ENCODE measurements around the gene SOCS6. TPM values are rescaled to one million over a fixed set of nuclear protein-coding genes. Genes with fewer than 3 reads are reported as not detected.

SOCS6 gene
- total RNA-seq, 6 experiments from 2014 or later: 26.4 to 35.3 (median 30.7) TPM

DNA sequence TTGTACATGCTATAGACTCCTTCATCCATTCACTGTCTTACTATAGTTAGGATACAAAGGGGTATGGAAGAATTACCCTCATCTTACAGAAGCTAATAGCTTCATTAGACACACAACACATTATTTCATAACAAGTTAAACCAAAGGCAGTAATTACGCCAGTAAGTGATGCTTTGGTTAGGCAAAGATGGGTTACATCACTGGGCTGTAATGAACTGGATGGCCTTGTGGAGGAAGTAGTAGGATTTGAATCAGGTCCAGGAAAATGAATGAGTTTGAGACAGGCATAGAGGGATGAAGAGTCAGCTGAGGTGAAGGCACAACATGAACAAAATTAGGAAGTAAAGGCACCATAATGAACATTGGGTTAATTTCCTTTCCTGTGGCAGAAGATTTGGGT is 80.1 kb downstream of the SOCS6 start:
- no peak overlapping the region for H3K27ac Mint-ChIP-seq
- H3K9me3 Mint-ChIP-seq: peaks cover 3% of the 10 kb centered on the region; the same call in 1 of the 2 replicates
- H3K4me1 Mint-ChIP-seq (ENCODE audit: low read depth): peaks cover 87% of the 10 kb centered on the region
- 0 out of 2 replicates have a peak, but pooled peaks cover 4% of the 10 kb centered on the region for H3K36me3 Mint-ChIP-seq (ENCODE audit: low read depth)
- TF ChIP-seq, protein P1, sequence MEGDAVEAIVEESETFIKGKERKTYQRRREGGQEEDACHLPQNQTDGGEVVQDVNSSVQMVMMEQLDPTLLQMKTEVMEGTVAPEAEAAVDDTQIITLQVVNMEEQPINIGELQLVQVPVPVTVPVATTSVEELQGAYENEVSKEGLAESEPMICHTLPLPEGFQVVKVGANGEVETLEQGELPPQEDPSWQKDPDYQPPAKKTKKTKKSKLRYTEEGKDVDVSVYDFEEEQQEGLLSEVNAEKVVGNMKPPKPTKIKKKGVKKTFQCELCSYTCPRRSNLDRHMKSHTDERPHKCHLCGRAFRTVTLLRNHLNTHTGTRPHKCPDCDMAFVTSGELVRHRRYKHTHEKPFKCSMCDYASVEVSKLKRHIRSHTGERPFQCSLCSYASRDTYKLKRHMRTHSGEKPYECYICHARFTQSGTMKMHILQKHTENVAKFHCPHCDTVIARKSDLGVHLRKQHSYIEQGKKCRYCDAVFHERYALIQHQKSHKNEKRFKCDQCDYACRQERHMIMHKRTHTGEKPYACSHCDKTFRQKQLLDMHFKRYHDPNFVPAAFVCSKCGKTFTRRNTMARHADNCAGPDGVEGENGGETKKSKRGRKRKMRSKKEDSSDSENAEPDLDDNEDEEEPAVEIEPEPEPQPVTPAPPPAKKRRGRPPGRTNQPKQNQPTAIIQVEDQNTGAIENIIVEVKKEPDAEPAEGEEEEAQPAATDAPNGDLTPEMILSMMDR (IDR thresholded peaks at IDR 0.05): no peak
- H3K4me3 Mint-ChIP-seq: no peak overlapping the region
- H3K27me3 Mint-ChIP-seq (ENCODE audit: insufficient read depth): no peaks in the 10 kb centered on the region; the same call in 1 of the 2 replicates
- DNase-seq: no peak

DNA sequence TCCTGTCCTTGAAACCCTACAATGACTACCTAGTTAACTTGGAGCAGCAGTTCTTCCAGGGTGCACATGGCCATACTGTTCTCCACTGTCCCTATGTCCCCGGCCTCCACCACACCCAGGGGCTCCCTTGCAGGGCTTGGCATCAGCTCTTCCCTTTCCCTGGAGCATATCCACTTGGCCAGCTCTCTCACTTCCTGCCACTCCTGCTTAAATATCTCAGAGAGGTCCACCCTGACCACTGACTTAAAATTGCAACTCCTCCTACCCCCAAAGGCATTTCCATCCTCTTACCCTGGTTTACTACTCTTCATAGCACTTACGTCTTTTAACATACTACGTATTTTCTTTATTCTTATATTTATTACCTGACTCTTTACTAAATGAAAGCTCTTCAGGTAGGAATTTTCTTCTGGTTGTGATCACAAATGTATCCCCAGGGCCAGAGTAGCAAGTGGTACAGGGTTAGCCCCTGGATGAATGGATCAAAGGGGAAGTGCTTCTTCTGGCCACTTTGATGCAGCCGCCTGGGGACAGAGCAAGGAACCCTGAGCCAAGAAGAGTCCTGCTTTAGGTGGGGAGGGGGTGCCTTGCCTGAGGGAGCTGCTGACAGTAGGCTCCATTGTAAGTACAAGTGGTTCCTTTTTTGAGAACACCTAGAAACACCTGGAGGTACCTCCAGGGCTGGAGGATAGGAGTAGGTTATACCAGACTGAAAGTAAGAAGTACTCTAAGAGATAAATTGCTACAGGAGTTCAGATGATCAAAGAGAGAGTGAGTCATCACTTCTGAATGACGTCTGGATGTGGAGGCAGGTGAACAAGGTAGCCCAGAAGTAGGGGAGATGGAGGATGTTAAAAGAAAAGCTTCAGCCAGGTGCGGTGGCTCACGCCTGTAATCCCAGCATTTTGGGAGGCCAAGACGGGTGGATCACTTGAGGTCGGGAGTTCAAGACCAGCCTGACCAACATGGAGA is 82.2 kb downstream of the SOCS6 start:
- peaks cover 7% of the 10 kb centered on the region; the same call in 1 of the 2 replicates for H3K36me3 Mint-ChIP-seq (ENCODE audit: low read depth)
- H3K27me3 Mint-ChIP-seq (ENCODE audit: insufficient read depth): no peaks in the 10 kb centered on the region; the same call in 1 of the 2 replicates
- TF ChIP-seq, protein P1 (IDR thresholded peaks at IDR 0.05): no peak
- no peak overlapping the region; the same call in 1 of the 2 replicates for H3K4me3 Mint-ChIP-seq
- no peak for DNase-seq
- peak overlapping the region; percentile 55; the same call in 1 of the 2 replicates for H3K27ac Mint-ChIP-seq
- peaks cover 3% of the 10 kb centered on the region; the same call in 1 of the 2 replicates for H3K9me3 Mint-ChIP-seq
- H3K4me1 Mint-ChIP-seq (ENCODE audit: low read depth): peaks cover 73% of the 10 kb centered on the region

GRCh38 chr18:70371908-70372307 is 83.1 kb downstream of the SOCS6 start:
- peaks cover 66% of the 10 kb centered on the region for H3K4me1 Mint-ChIP-seq (ENCODE audit: low read depth)

GRCh38 chr18:70372450-70373041 is 83.7 kb downstream of the SOCS6 start:
- Mint-ChIP-seq H3K4me1 (ENCODE audit: low read depth) (peaks cover 68% of the 10 kb centered on the region), H3K4me3 (peak overlapping the region; percentile 74), H3K27me3 (ENCODE audit: insufficient read depth) (no peaks in the 10 kb centered on the region; the same call in 1 of the 2 replicates), H3K27ac (peak overlapping the region; percentile 82), H3K36me3 (ENCODE audit: low read depth) (peaks cover 11% of the 10 kb centered on the region; the same call in 1 of the 2 replicates), H3K9me3 (peaks cover 3% of the 10 kb centered on the region; the same call in 1 of the 2 replicates)
- TF ChIP-seq, protein P1 (IDR thresholded peaks at IDR 0.05): no peak
- no peak for DNase-seq

More at GRCh38 chr18:70371908-70372307, 83.1 kb downstream of the SOCS6 start:
- Mint-ChIP-seq H3K4me3 (peak overlapping the region; percentile 35), H3K27me3 (ENCODE audit: insufficient read depth) (no peaks in the 10 kb centered on the region; the same call in 1 of the 2 replicates), H3K36me3 (ENCODE audit: low read depth) (peaks cover 11% of the 10 kb centered on the region; the same call in 1 of the 2 replicates), H3K27ac (peak overlapping the region; percentile 82), H3K9me3 (peaks cover 3% of the 10 kb centered on the region; the same call in 1 of the 2 replicates)
- no peak for DNase-seq
- TF ChIP-seq, protein P1 (IDR thresholded peaks at IDR 0.05): no peak

DNA sequence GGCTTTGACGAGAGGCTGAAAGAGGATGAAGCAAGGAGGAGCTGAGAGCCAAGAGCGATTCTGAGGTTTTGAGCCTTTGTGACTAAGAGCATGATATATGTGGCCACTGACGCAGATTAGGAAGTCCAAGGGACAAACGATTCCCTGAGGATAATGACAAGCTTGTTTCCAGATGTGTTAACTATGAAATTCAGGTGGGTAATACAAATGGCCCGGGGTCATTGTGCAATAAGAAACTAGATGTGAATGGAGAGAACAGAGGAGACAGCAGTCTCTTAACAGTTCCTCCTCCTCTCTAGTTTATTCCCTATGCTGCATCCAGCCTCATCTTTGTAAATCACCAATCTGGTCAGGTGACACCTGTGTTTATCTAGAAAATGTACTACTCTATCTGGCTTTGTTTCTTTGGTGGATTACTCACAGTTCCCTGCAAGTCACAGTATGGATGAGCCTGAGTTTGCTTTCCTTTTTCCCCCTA is 84.2 kb downstream of the SOCS6 start:
- peaks cover 3% of the 10 kb centered on the region; the same call in 1 of the 2 replicates for H3K9me3 Mint-ChIP-seq
- peak overlapping the region; percentile 82 for H3K27ac Mint-ChIP-seq
- peak; percentile 86 for DNase-seq
- peaks cover 11% of the 10 kb centered on the region; the same call in 1 of the 2 replicates for H3K36me3 Mint-ChIP-seq (ENCODE audit: low read depth)
- TF ChIP-seq, protein P1 (IDR thresholded peaks at IDR 0.05): no peak
- no peaks in the 10 kb centered on the region; the same call in 1 of the 2 replicates for H3K27me3 Mint-ChIP-seq (ENCODE audit: insufficient read depth)
- H3K4me1 Mint-ChIP-seq (ENCODE audit: low read depth): peaks cover 69% of the 10 kb centered on the region
- H3K4me3 Mint-ChIP-seq: peak overlapping the region; percentile 74
